Activated effector memory CD4-positive, alpha-beta T cell treated with anti-CD3 and anti-CD28 coated beads, Interleukin-2, amount 50 U/mL, for 16 hours (primary cell): Measurements from ENCODE around the gene NEK6.
"Not testable (repeated sequence)": the region's sequence is repeated elsewhere in the genome, so short reads cannot be mapped to it uniquely, and the experiment has no call there.

Experiments
- DNase-seq: peaks from one replicate; pipeline ENCODE4 v3.0.0-alpha.2; 2020

NEK6 gene

GRCh38 chr9:124231095-124231737 lies 26.5 kb upstream of the NEK6 start:
- no peak for DNase-seq

GRCh38 chr9:124238546-124239140 lies 19.1 kb upstream of the NEK6 start:
- DNase-seq: no peak

- DNase-seq: no peak
Observed at GRCh38 chr9:124239249-124240073, 18.3 kb upstream of the NEK6 start.

GRCh38 chr9:124242331-124243194 lies 15.2 kb upstream of the NEK6 start:
- DNase-seq: no peak

- DNase-seq: not testable (repeated sequence)
Observed at GRCh38 chr9:124247393-124247792, 10.4 kb upstream of the NEK6 start.

GRCh38 chr9:124248066-124248465 lies 9.7 kb upstream of the NEK6 start:
- no peak for DNase-seq

GRCh38 chr9:124248960-124249359 lies 8.8 kb upstream of the NEK6 start:
- no peak for DNase-seq

GRCh38 chr9:124251204-124251603 lies 6.5 kb upstream of the NEK6 start:
- peak; percentile 16 for DNase-seq

- no peak for DNase-seq
Observed at GRCh38 chr9:124251605-124252378, 6.0 kb upstream of the NEK6 start.

- not testable (repeated sequence) for DNase-seq
Observed at GRCh38 chr9:124252878-124253277, 4.9 kb upstream of the NEK6 start.

- DNase-seq: peak; percentile 73
Observed at GRCh38 chr9:124254261-124254682, 3.5 kb upstream of the NEK6 start.

- no peak for DNase-seq
Observed at GRCh38 chr9:124255222-124255621, 2.5 kb upstream of the NEK6 start.

- no peak for DNase-seq
Observed at GRCh38 chr9:124256517-124257069, 1.2 kb upstream of the NEK6 start.

- DNase-seq: no peak
Observed at GRCh38 chr9:124257070-124257843, 492 bp upstream of the NEK6 start.

GRCh38 chr9:124258607-124259157 lies 933 bp downstream of the NEK6 start:
- no peak for DNase-seq

GRCh38 chr9:124259158-124259808 lies 1.5 kb downstream of the NEK6 start:
- no peak for DNase-seq

- DNase-seq: no peak
Observed at GRCh38 chr9:124260769-124261603, 3.2 kb downstream of the NEK6 start.

- no peak for DNase-seq
Observed at GRCh38 chr9:124261736-124262648, 4.2 kb downstream of the NEK6 start.
